HCT116 (cell line): ENCODE results near the gene STRIT1. TPM values are rescaled to one million over a fixed set of nuclear protein-coding genes. Genes with fewer than 3 reads are reported as not detected.

Experiments
- ATAC-seq: fragments of 200-7000 bp; cut with Tn5 transposase; 2 replicates; pipeline ENCODE4 v1.9.1; 2020; ENCODE audit warnings: mild to moderate bottlenecking, moderate library complexity
- Bru-seq: library from RNA; stranded (reverse); fragments of 400-500 nt; gene quantifications from one replicate; lab custom pipeline; 2021; lab: Mats Ljungman, UMichigan
- BruChase-seq, 2 experiments: library from RNA; stranded (reverse); fragments of 400-500 nt; gene quantifications; one replicate each; lab custom pipeline; 2021; lab: Mats Ljungman, UMichigan
- BruUV-seq: library from RNA; stranded (reverse); fragments of 400-500 nt; replicated peaks from 2 replicates; lab custom pipeline; 2021; lab: Mats Ljungman, UMichigan
- CTCF ChIA-PET: fragments of 300-600 bp; sonication (Branson Sonifier 250); formaldehyde crosslinking; loops from one replicate; lab custom pipeline; 2021; ENCODE audit warnings: antibody characterized with exemption; lab: Charles Lee
- POLR2A ChIA-PET: fragments of 300-600, 350-600 bp; sonication (Branson Sonifier 250); formaldehyde crosslinking; loops from one replicate; lab custom pipeline; 2021; ENCODE audit warnings: antibody characterized with exemption; lab: Charles Lee
- RAD21 ChIA-PET, 2 experiments: fragments of 300-600 bp; sonication (Branson Sonifier 250); formaldehyde crosslinking; loops; one replicate each; lab custom pipeline; 2023; ENCODE audit warnings: low total read pairs in 2 of 2; ENCODE audit not compliant: uncharacterized antibody in 2 of 2, unreplicated experiment in 2 of 2, low non-redundant PET in 1 of 2; lab: Charles Lee
- DNase-seq: peaks from one replicate; pipeline ENCODE4 v3.0.0-alpha.2; 2010; ENCODE audit warnings: low read depth, low spot score
- H2AFZ ChIP-seq: fragments of 200-600 bp; shearing (Covaris generic), sonication (generic); 2 replicates; pipeline ENCODE4 v1.6.1; 2017; ENCODE audit warnings: low read depth, mixed run types, mixed read lengths, antibody characterized with exemption, low read length; ENCODE audit not compliant: poor library complexity, severe bottlenecking
- H3K27ac ChIP-seq: 2 replicates; pipeline ENCODE4 v1.5.1; 2012; ENCODE audit warnings: low read depth, low read length
- H3K27me3 ChIP-seq: fragments of 200-600 bp; sonication (generic); 2 replicates; pipeline ENCODE4 v1.6.1; 2016; ENCODE audit warnings: mixed run types, low read length, mixed read lengths; ENCODE audit not compliant: insufficient read depth
- H3K36me3 ChIP-seq, 2 experiments: fragments of 200-500 bp in 1 of 2; fragments of 200-600 bp in 1 of 2; sonication (Bioruptor generic) in 1 of 2; sonication (generic) in 1 of 2; 2 replicates each; pipeline versions ENCODE4 v1.5.1 to v1.6.1; 2014 to 2016; ENCODE audit warnings: low read length in 2 of 2, inconsistent platforms in 1 of 2, mixed read lengths in 1 of 2, mixed run types in 1 of 2; ENCODE audit not compliant: insufficient read depth in 2 of 2, control insufficient read depth in 1 of 2
- H3K4me1 ChIP-seq, 2 experiments: fragments of 200-600 bp in 1 of 2; sonication (generic) in 1 of 2; 2 replicates each; pipeline versions ENCODE4 v1.5.1 to v1.6.1; 2012 to 2017; ENCODE audit warnings: low read length in 2 of 2, inconsistent platforms in 1 of 2, mild to moderate bottlenecking in 1 of 2, mixed read lengths in 1 of 2, mixed run types in 1 of 2, moderate library complexity in 1 of 2; ENCODE audit not compliant: insufficient read depth in 2 of 2, control insufficient read depth in 1 of 2
- H3K4me2 ChIP-seq: fragments of 200-600 bp; sonication (generic); 2 replicates; pipeline ENCODE4 v1.6.1; 2017; ENCODE audit warnings: mixed run types, low read length, mixed read lengths
- H3K4me3 ChIP-seq, 2 experiments: fragments of 200-600 bp in 1 of 2; sonication (generic) in 1 of 2; replicated peaks in 1 of 2; 2 replicates each; pipeline ENCODE4 v1.5.1; 2011 to 2016; ENCODE audit warnings: low read length in 2 of 2, control low read depth in 1 of 2, low read depth in 1 of 2, mild to moderate bottlenecking in 1 of 2, mixed read lengths in 1 of 2, mixed run types in 1 of 2
- H3K79me2 ChIP-seq: fragments of 200-600 bp; sonication (generic); 2 replicates; pipeline ENCODE4 v1.6.1; 2017; ENCODE audit warnings: mild to moderate bottlenecking, mixed run types, low read length, moderate library complexity, mixed read lengths; ENCODE audit not compliant: insufficient read depth
- H3K9ac ChIP-seq: fragments of 200-600 bp; sonication (generic); 2 replicates; pipeline ENCODE4 v1.6.1; 2016; ENCODE audit warnings: low read length, mixed read lengths
- H3K9me2 ChIP-seq: fragments of 200-600 bp; sonication (generic), shearing (Covaris generic); 2 replicates; pipeline ENCODE4 v1.6.1; 2017; ENCODE audit warnings: mixed run types, mild to moderate bottlenecking, moderate library complexity; ENCODE audit not compliant: insufficient read depth
- H3K9me3 ChIP-seq, 2 experiments: fragments of 200-500 bp in 1 of 2; fragments of 200-600 bp in 1 of 2; sonication (Bioruptor generic) in 1 of 2; sonication (generic) in 1 of 2; 2 replicates each; pipeline ENCODE4 v1.6.1; 2014 to 2017; ENCODE audit warnings: low read length in 2 of 2, mixed read lengths in 2 of 2, inconsistent platforms in 1 of 2, low read depth in 1 of 2, mild to moderate bottlenecking in 1 of 2, mixed run types in 1 of 2, moderate library complexity in 1 of 2; ENCODE audit not compliant: control insufficient read depth in 1 of 2, insufficient read depth in 1 of 2
- H4K20me1 ChIP-seq: fragments of 200-600 bp; sonication (generic), shearing (Covaris generic); 2 replicates; pipeline ENCODE4 v1.6.1; 2017; ENCODE audit warnings: mixed run types, mild to moderate bottlenecking, moderate library complexity; ENCODE audit not compliant: insufficient read depth
- ATF3 ChIP-seq: IDR thresholded peaks from 2 replicates; pipeline ENCODE4 v1.6.1; 2012
- CBX3 ChIP-seq: IDR thresholded peaks from 2 replicates; pipeline ENCODE4 v1.6.1; 2012; ENCODE audit warnings: low read depth
- CEBPB ChIP-seq: IDR thresholded peaks from 2 replicates; pipeline ENCODE4 v1.6.1; 2012; ENCODE audit warnings: low read depth
- CTCF ChIP-seq, 3 experiments: fragments of 200-600 bp in 1 of 3; sonication (generic) in 1 of 3; IDR thresholded peaks in 2 of 3; conservative IDR thresholded peaks in 1 of 3; 2 replicates each; pipeline ENCODE4 v1.5.1; 2012 to 2017; ENCODE audit warnings: low read depth in 2 of 3, low read length in 2 of 3, antibody characterized with exemption in 1 of 3, borderline replicate concordance in 1 of 3, control low read depth in 1 of 3, mild to moderate bottlenecking in 1 of 3, mixed read lengths in 1 of 3, mixed run types in 1 of 3, moderate library complexity in 1 of 3; ENCODE audit not compliant: insufficient read depth in 1 of 3
- EGR1 ChIP-seq: IDR thresholded peaks from 2 replicates; pipeline ENCODE4 v1.6.1; 2012; ENCODE audit warnings: low read depth
- ELF1 ChIP-seq: IDR thresholded peaks from 2 replicates; pipeline ENCODE4 v1.6.1; 2012; ENCODE audit warnings: low read depth, borderline replicate concordance
- EZH2 ChIP-seq: fragments of 200-600 bp; sonication (generic); IDR thresholded peaks from 2 replicates; pipeline ENCODE4 v1.6.1; 2017; ENCODE audit warnings: antibody characterized with exemption, mixed run types
- EZH2phosphoT487 ChIP-seq: fragments of 200-600 bp; IDR thresholded peaks from 2 replicates; pipeline ENCODE4 v1.6.1; 2018; ENCODE audit warnings: antibody characterized with exemption, borderline replicate concordance
- JUND ChIP-seq: IDR thresholded peaks from 2 replicates; pipeline ENCODE4 v1.6.1; 2012
- MAX ChIP-seq: IDR thresholded peaks from 2 replicates; pipeline ENCODE4 v1.6.1; 2012
- RAD21 ChIP-seq: IDR thresholded peaks from 2 replicates; pipeline ENCODE4 v1.6.1; 2012; ENCODE audit warnings: low read depth, mild to moderate bottlenecking
- REST ChIP-seq: IDR thresholded peaks from 2 replicates; pipeline ENCODE4 v1.6.1; 2012; ENCODE audit warnings: low read depth
- SP1 ChIP-seq: IDR thresholded peaks from 2 replicates; pipeline ENCODE4 v1.6.1; 2012; ENCODE audit warnings: low read depth
- SRF ChIP-seq: IDR thresholded peaks from 2 replicates; pipeline ENCODE4 v1.6.1; 2012; ENCODE audit warnings: low read depth
- TCF7L2 ChIP-seq: IDR thresholded peaks from 2 replicates; pipeline ENCODE4 v1.7.0; 2011; ENCODE audit warnings: borderline replicate concordance, inconsistent platforms; ENCODE audit not compliant: insufficient read depth, insufficient read length; ENCODE audit errors: extremely low read depth
- YY1 ChIP-seq: IDR thresholded peaks from 2 replicates; pipeline ENCODE4 v1.6.1; 2011; ENCODE audit warnings: low read length, low read depth, moderate library complexity, mild to moderate bottlenecking; ENCODE audit not compliant: insufficient replicate concordance; ENCODE audit errors: extremely low read depth
- ZNF274 ChIP-seq: fragments of 200-500 bp; sonication (Bioruptor generic); IDR thresholded peaks from 2 replicates; pipeline ENCODE4 v1.6.1; 2014; ENCODE audit warnings: mild to moderate bottlenecking, low read depth, low read length, inconsistent platforms
- intact Hi-C: fragments of 100-400 bp; cut with micrococcal nuclease; formaldehyde crosslinking; loops from 2 replicates; pipeline ENCODE4 v1.10.0; 2022
- long read RNA-seq: library from polyadenylated mRNA; unstranded; transcript quantifications from one replicate; pipeline ENCODE4 v2.0.0, GENCODE V29; 2021; ENCODE audit not compliant: unreplicated experiment
- polyA plus RNA-seq: library from polyadenylated mRNA; unstranded; fragments of >200 nt; gene quantifications from 2 replicates; pipeline ENCODE4 v1.2.1, GENCODE V29; 2012; ENCODE audit warnings: missing spikeins
- total RNA-seq: library from RNA; stranded (reverse); gene quantifications from one replicate; pipeline ENCODE4 v1.2.1, GENCODE V29; 2021; ENCODE audit not compliant: unreplicated experiment

STRIT1 gene
- not detected for total RNA-seq
- not detected in 2 replicates for polyA plus RNA-seq
- not detected for Bru-seq, nascent RNA
- percentile 13 among the genes with signal in this experiment for BruChase-seq, experiment 1, labeled RNA remaining after a 6-hour chase
- percentile 15 among the genes with signal in this experiment for BruChase-seq, experiment 2, labeled RNA remaining after a 2-hour chase
- long read RNA-seq, result 0 reads

- DNase-seq, result no peak
- TF ChIP-seq ELF1 (no peak), CTCF (IDR thresholded peaks at IDR 0.05 in 2 of 3, conservative IDR thresholded peaks at IDR 0.05 in 1 of 3; ENCODE audit: borderline replicate concordance in 1 of 3, insufficient read depth in 1 of 3, low read depth in 2 of 3, low read length in 2 of 3) (no peak), REST (no peak), EZH2phosphoT487 (no peak), SP1 (no peak), YY1 (no peak), RAD21 (no peak), MAX (no peak), CBX3 (no peak), ATF3 (no peak), ZNF274 (no peak), CEBPB (no peak), SRF (no peak), TCF7L2 (no peak), JUND (no peak), EGR1 (no peak), EZH2 (no peak)
- H4K20me1 ChIP-seq, result no peaks in the 10 kb centered on the region
- H3K9me2 ChIP-seq, result no peaks in the 10 kb centered on the region
- no peaks in the 10 kb centered on the region for H3K9me3 ChIP-seq
- intact Hi-C loops, result no loop called here
- BruUV-seq, result no TSS peak
- ATAC-seq, result no peak
- H3K9ac ChIP-seq, result no peak within 1 kb of the TSS
- H3K27ac ChIP-seq, result no peak within 1 kb of the TSS
- no peak within 1 kb of the TSS for H2AFZ ChIP-seq
- no peak within 1 kb of the TSS for H3K4me2 ChIP-seq
- H3K4me3 ChIP-seq, result no peak within 1 kb of the TSS
- no peaks in the 10 kb centered on the region for H3K27me3 ChIP-seq
- CTCF ChIA-PET, result no interaction called here
- RAD21 ChIA-PET, result no interaction called here
- POLR2A ChIA-PET, result no interaction called here
- no peaks in the 10 kb centered on the region for H3K4me1 ChIP-seq
- H3K36me3 ChIP-seq, result no peaks in the 10 kb centered on the region
- no peaks in the 10 kb centered on the region for H3K79me2 ChIP-seq
Observed at GRCh38 chr3:155293516-155293915, at the start of gene STRIT1. STRIT1 (minus strand) TSS chr3:155293683.
